HCT116 (cell line): Measurements from ENCODE around the gene CRYGD. TPM values are rescaled to one million over a fixed set of nuclear protein-coding genes. Genes with fewer than 3 reads are reported as not detected.

ENCODE experiments used
- ATAC-seq: fragments of 200-7000 bp; cut with Tn5 transposase; 2 replicates; pipeline ENCODE4 v1.9.1; 2020; ENCODE audit warnings: mild to moderate bottlenecking, moderate library complexity
- BruUV-seq: library from RNA; stranded (reverse); fragments of 400-500 nt; replicated peaks from 2 replicates; lab custom pipeline; 2021; lab: Mats Ljungman, UMichigan
- CTCF ChIA-PET: fragments of 300-600 bp; sonication (Branson Sonifier 250); formaldehyde crosslinking; loops from one replicate; lab custom pipeline; 2021; ENCODE audit warnings: antibody characterized with exemption; lab: Charles Lee
- POLR2A ChIA-PET: fragments of 300-600, 350-600 bp; sonication (Branson Sonifier 250); formaldehyde crosslinking; loops from one replicate; lab custom pipeline; 2021; ENCODE audit warnings: antibody characterized with exemption; lab: Charles Lee
- RAD21 ChIA-PET, 2 experiments: fragments of 300-600 bp; sonication (Branson Sonifier 250); formaldehyde crosslinking; loops; one replicate each; lab custom pipeline; 2023; ENCODE audit warnings: low total read pairs in 2 of 2; ENCODE audit not compliant: uncharacterized antibody in 2 of 2, unreplicated experiment in 2 of 2, low non-redundant PET in 1 of 2; lab: Charles Lee
- DNase-seq: peaks from one replicate; pipeline ENCODE4 v3.0.0-alpha.2; 2010; ENCODE audit warnings: low read depth, low spot score
- H2AFZ ChIP-seq: fragments of 200-600 bp; shearing (Covaris generic), sonication (generic); 2 replicates; pipeline ENCODE4 v1.6.1; 2017; ENCODE audit warnings: low read depth, mixed run types, mixed read lengths, antibody characterized with exemption, low read length; ENCODE audit not compliant: poor library complexity, severe bottlenecking
- H3K27ac ChIP-seq: 2 replicates; pipeline ENCODE4 v1.5.1; 2012; ENCODE audit warnings: low read depth, low read length
- H3K27me3 ChIP-seq: fragments of 200-600 bp; sonication (generic); 2 replicates; pipeline ENCODE4 v1.6.1; 2016; ENCODE audit warnings: mixed run types, low read length, mixed read lengths; ENCODE audit not compliant: insufficient read depth
- H3K36me3 ChIP-seq, 2 experiments: fragments of 200-500 bp in 1 of 2; fragments of 200-600 bp in 1 of 2; sonication (Bioruptor generic) in 1 of 2; sonication (generic) in 1 of 2; 2 replicates each; pipeline versions ENCODE4 v1.5.1 to v1.6.1; 2014 to 2016; ENCODE audit warnings: low read length in 2 of 2, inconsistent platforms in 1 of 2, mixed read lengths in 1 of 2, mixed run types in 1 of 2; ENCODE audit not compliant: insufficient read depth in 2 of 2, control insufficient read depth in 1 of 2
- H3K4me1 ChIP-seq, 2 experiments: fragments of 200-600 bp in 1 of 2; sonication (generic) in 1 of 2; 2 replicates each; pipeline versions ENCODE4 v1.5.1 to v1.6.1; 2012 to 2017; ENCODE audit warnings: low read length in 2 of 2, inconsistent platforms in 1 of 2, mild to moderate bottlenecking in 1 of 2, mixed read lengths in 1 of 2, mixed run types in 1 of 2, moderate library complexity in 1 of 2; ENCODE audit not compliant: insufficient read depth in 2 of 2, control insufficient read depth in 1 of 2
- H3K4me2 ChIP-seq: fragments of 200-600 bp; sonication (generic); 2 replicates; pipeline ENCODE4 v1.6.1; 2017; ENCODE audit warnings: mixed run types, low read length, mixed read lengths
- H3K4me3 ChIP-seq, 2 experiments: fragments of 200-600 bp in 1 of 2; sonication (generic) in 1 of 2; replicated peaks in 1 of 2; 2 replicates each; pipeline ENCODE4 v1.5.1; 2011 to 2016; ENCODE audit warnings: low read length in 2 of 2, control low read depth in 1 of 2, low read depth in 1 of 2, mild to moderate bottlenecking in 1 of 2, mixed read lengths in 1 of 2, mixed run types in 1 of 2
- H3K79me2 ChIP-seq: fragments of 200-600 bp; sonication (generic); 2 replicates; pipeline ENCODE4 v1.6.1; 2017; ENCODE audit warnings: mild to moderate bottlenecking, mixed run types, low read length, moderate library complexity, mixed read lengths; ENCODE audit not compliant: insufficient read depth
- H3K9ac ChIP-seq: fragments of 200-600 bp; sonication (generic); 2 replicates; pipeline ENCODE4 v1.6.1; 2016; ENCODE audit warnings: low read length, mixed read lengths
- H3K9me2 ChIP-seq: fragments of 200-600 bp; sonication (generic), shearing (Covaris generic); 2 replicates; pipeline ENCODE4 v1.6.1; 2017; ENCODE audit warnings: mixed run types, mild to moderate bottlenecking, moderate library complexity; ENCODE audit not compliant: insufficient read depth
- H3K9me3 ChIP-seq, 2 experiments: fragments of 200-500 bp in 1 of 2; fragments of 200-600 bp in 1 of 2; sonication (Bioruptor generic) in 1 of 2; sonication (generic) in 1 of 2; 2 replicates each; pipeline ENCODE4 v1.6.1; 2014 to 2017; ENCODE audit warnings: low read length in 2 of 2, mixed read lengths in 2 of 2, inconsistent platforms in 1 of 2, low read depth in 1 of 2, mild to moderate bottlenecking in 1 of 2, mixed run types in 1 of 2, moderate library complexity in 1 of 2; ENCODE audit not compliant: control insufficient read depth in 1 of 2, insufficient read depth in 1 of 2
- H4K20me1 ChIP-seq: fragments of 200-600 bp; sonication (generic), shearing (Covaris generic); 2 replicates; pipeline ENCODE4 v1.6.1; 2017; ENCODE audit warnings: mixed run types, mild to moderate bottlenecking, moderate library complexity; ENCODE audit not compliant: insufficient read depth
- ATF3 ChIP-seq: IDR thresholded peaks from 2 replicates; pipeline ENCODE4 v1.6.1; 2012
- CEBPB ChIP-seq: IDR thresholded peaks from 2 replicates; pipeline ENCODE4 v1.6.1; 2012; ENCODE audit warnings: low read depth
- CTCF ChIP-seq, 3 experiments: fragments of 200-600 bp in 1 of 3; sonication (generic) in 1 of 3; IDR thresholded peaks in 2 of 3; conservative IDR thresholded peaks in 1 of 3; 2 replicates each; pipeline ENCODE4 v1.5.1; 2012 to 2017; ENCODE audit warnings: low read depth in 2 of 3, low read length in 2 of 3, antibody characterized with exemption in 1 of 3, borderline replicate concordance in 1 of 3, control low read depth in 1 of 3, mild to moderate bottlenecking in 1 of 3, mixed read lengths in 1 of 3, mixed run types in 1 of 3, moderate library complexity in 1 of 3; ENCODE audit not compliant: insufficient read depth in 1 of 3
- EGR1 ChIP-seq: IDR thresholded peaks from 2 replicates; pipeline ENCODE4 v1.6.1; 2012; ENCODE audit warnings: low read depth
- ELF1 ChIP-seq: IDR thresholded peaks from 2 replicates; pipeline ENCODE4 v1.6.1; 2012; ENCODE audit warnings: low read depth, borderline replicate concordance
- EZH2 ChIP-seq: fragments of 200-600 bp; sonication (generic); IDR thresholded peaks from 2 replicates; pipeline ENCODE4 v1.6.1; 2017; ENCODE audit warnings: antibody characterized with exemption, mixed run types
- EZH2phosphoT487 ChIP-seq: fragments of 200-600 bp; IDR thresholded peaks from 2 replicates; pipeline ENCODE4 v1.6.1; 2018; ENCODE audit warnings: antibody characterized with exemption, borderline replicate concordance
- FOSL1 ChIP-seq: IDR thresholded peaks from 2 replicates; pipeline ENCODE4 v1.6.1; 2012; ENCODE audit warnings: low read depth
- JUND ChIP-seq: IDR thresholded peaks from 2 replicates; pipeline ENCODE4 v1.6.1; 2012
- MAX ChIP-seq: IDR thresholded peaks from 2 replicates; pipeline ENCODE4 v1.6.1; 2012
- POLR2A ChIP-seq: IDR thresholded peaks from 2 replicates; pipeline ENCODE4 v1.7.0; 2011; ENCODE audit warnings: borderline replicate concordance; ENCODE audit not compliant: insufficient read depth, insufficient read length; ENCODE audit errors: extremely low read depth
- REST ChIP-seq: IDR thresholded peaks from 2 replicates; pipeline ENCODE4 v1.6.1; 2012; ENCODE audit warnings: low read depth
- SIN3A ChIP-seq: IDR thresholded peaks from 2 replicates; pipeline ENCODE4 v1.6.1; 2012; ENCODE audit warnings: low read depth
- SP1 ChIP-seq: IDR thresholded peaks from 2 replicates; pipeline ENCODE4 v1.6.1; 2012; ENCODE audit warnings: low read depth
- TCF7L2 ChIP-seq: IDR thresholded peaks from 2 replicates; pipeline ENCODE4 v1.7.0; 2011; ENCODE audit warnings: borderline replicate concordance, inconsistent platforms; ENCODE audit not compliant: insufficient read depth, insufficient read length; ENCODE audit errors: extremely low read depth
- ZBTB33 ChIP-seq: IDR thresholded peaks from 2 replicates; pipeline ENCODE4 v1.6.1; 2011; ENCODE audit warnings: mild to moderate bottlenecking, low read length, moderate library complexity; ENCODE audit not compliant: insufficient replicate concordance; ENCODE audit errors: extremely low read depth
- ZFX ChIP-seq: fragments of 450-650 bp; IDR thresholded peaks from 2 replicates; pipeline ENCODE4 v1.6.1; 2017
- intact Hi-C: fragments of 100-400 bp; cut with micrococcal nuclease; formaldehyde crosslinking; loops from 2 replicates; pipeline ENCODE4 v1.10.0; 2022
- total RNA-seq: library from RNA; stranded (reverse); gene quantifications from one replicate; pipeline ENCODE4 v1.2.1, GENCODE V29; 2021; ENCODE audit not compliant: unreplicated experiment

CRYGD gene
- total RNA-seq, 1 experiment from 2014 or later, result not detected

- Histone ChIP-seq H3K27me3 (no peaks in the 10 kb centered on the region), H3K27ac (no peak overlapping the region), H4K20me1 (no peaks in the 10 kb centered on the region), H3K79me2 (no peaks in the 10 kb centered on the region), H3K36me3 (no peaks in the 10 kb centered on the region), H3K4me3 (no peak overlapping the region), H3K9me3 (no peaks in the 10 kb centered on the region), H3K9ac (no peak overlapping the region), H2AFZ (no peak overlapping the region), H3K9me2 (no peaks in the 10 kb centered on the region), H3K4me2 (no peak overlapping the region), H3K4me1 (no peaks in the 10 kb centered on the region)
- intact Hi-C loops, result no loop called here
- ChIA-PET CTCF (no interaction called here), POLR2A (no interaction called here), RAD21 (no interaction called here)
- no TSS peak for BruUV-seq
- ATAC-seq, result no peak
- DNase-seq, result no peak
- TF ChIP-seq ELF1, result no peak
- no peak for TF ChIP-seq ZFX
- no peak for TF ChIP-seq SP1
- TF ChIP-seq ATF3, result no peak
- no peak for TF ChIP-seq FOSL1
- no peak for TF ChIP-seq POLR2A
- TF ChIP-seq EZH2phosphoT487, result no peak
- no peak for TF ChIP-seq MAX
- no peak for TF ChIP-seq REST
- no peak for TF ChIP-seq SIN3A
- TF ChIP-seq TCF7L2, result no peak
- no peak for TF ChIP-seq ZBTB33
- TF ChIP-seq EGR1, result no peak
- TF ChIP-seq JUND, result no peak
- no peak for TF ChIP-seq EZH2
- TF ChIP-seq CEBPB, result no peak
- no peak for TF ChIP-seq CTCF (IDR thresholded peaks at IDR 0.05 in 2 of 3, conservative IDR thresholded peaks at IDR 0.05 in 1 of 3; ENCODE audit: borderline replicate concordance in 1 of 3, insufficient read depth in 1 of 3, low read depth in 2 of 3, low read length in 2 of 3)
Observed at GRCh38 chr2:208135794-208136715, 11.7 kb upstream of the CRYGD start.
